GM19397 (cell line): Measurements from ENCODE around the gene DNM1L.
"Not testable (repeated sequence)": the region's sequence is repeated elsewhere in the genome, so short reads cannot be mapped to it uniquely, and the experiment has no call there.

ENCODE experiments used
- ATAC-seq: cut with Tn5 transposase; IDR thresholded peaks from one replicate; pipeline ENCODE4 v1.9.1; 2021; ENCODE audit warnings: mild to moderate bottlenecking, moderate library complexity; ENCODE audit not compliant: unreplicated experiment

DNM1L gene

DNA sequence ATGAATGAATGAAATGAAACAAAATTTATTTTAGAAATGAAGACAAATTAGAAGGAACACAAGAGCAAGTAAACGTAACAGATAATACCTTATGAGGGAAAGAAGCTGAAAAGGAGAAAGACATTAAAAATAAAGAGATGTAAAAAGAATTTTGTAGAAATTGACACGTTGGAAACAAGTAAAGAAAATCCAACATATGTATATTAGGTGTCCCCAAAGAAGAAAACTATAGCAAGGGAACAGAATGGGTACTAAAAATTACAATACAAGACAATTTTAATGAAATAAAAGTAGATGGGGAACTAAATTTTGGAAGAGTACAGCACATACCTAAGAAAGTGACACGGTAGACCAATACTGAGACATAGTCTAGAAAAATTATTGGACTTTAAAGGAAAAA is 16.7 kb downstream of the DNM1L start:
- ATAC-seq: no peak

- no peak for ATAC-seq
These were observed 18.3 kb downstream of the DNM1L start for GRCh38 chr12:32697445-32697844.

- no peak for ATAC-seq
These were observed 19.2 kb downstream of the DNM1L start for GRCh38 chr12:32698285-32698684.

GRCh38 chr12:32699437-32699836 is 20.3 kb downstream of the DNM1L start:
- ATAC-seq: not testable (repeated sequence)

DNA sequence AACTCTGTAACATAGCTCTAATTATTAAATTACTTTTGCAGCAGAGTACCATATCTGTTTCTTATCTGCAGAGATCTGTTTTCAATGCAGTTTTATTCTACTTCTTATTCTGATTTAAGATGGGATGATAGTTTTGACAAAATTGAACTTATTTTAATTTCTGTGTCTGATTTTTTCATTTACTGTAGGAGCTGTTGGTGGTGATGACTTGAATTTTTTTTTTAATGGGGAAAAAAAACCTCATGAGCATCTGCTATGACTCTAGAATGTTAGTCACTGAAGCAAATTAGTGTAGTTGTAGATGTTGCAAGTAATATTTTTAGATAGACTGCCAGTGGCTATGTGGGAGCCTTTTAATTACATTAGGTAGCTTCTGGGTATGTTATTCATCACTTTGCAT is 23.4 kb downstream of the DNM1L start:
- no peak for ATAC-seq

DNA sequence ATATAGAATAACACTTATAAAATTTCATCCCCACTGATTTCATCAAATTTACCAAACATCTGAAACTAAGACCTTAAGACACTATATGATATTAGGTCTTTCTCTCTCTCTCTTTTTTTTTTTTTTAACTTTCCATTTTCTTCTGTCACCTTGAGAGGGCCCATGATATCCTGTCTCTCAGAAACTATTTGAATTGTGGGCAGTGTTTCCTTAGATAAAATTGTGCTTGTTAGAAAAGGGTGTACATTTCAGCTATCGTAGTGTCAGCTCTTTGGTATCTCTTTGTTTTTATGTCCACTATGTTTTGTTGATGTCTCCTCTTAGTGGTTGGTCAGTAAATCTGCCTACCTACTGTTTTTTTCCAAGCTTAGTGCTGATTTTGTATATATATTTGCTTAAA is 23.8 kb downstream of the DNM1L start:
- no peak for ATAC-seq

DNA sequence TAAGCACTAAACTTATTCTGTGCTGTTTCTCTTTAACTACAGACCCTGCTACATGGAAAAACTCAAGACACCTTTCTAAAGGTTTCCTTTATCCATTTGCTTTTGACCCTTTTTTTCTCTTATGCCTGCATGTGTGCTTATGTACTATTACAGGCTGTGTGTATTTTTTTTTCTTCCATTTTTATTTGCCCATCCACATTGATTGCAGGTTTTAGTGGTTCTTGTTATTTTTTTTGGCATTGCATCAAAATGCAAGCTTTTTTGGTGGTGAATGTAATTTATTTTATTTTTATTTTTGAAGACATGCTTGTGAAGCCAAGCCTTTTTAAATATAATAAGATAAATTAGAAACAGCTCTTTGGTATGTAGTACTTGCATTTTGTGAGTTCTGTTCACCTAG is 26.7 kb downstream of the DNM1L start:
- ATAC-seq: no peak

- no peak for ATAC-seq
These were observed 27.4 kb downstream of the DNM1L start for GRCh38 chr12:32706335-32707024.

GRCh38 chr12:32708926-32709325 is 29.8 kb downstream of the DNM1L start:
- no peak for ATAC-seq

DNA sequence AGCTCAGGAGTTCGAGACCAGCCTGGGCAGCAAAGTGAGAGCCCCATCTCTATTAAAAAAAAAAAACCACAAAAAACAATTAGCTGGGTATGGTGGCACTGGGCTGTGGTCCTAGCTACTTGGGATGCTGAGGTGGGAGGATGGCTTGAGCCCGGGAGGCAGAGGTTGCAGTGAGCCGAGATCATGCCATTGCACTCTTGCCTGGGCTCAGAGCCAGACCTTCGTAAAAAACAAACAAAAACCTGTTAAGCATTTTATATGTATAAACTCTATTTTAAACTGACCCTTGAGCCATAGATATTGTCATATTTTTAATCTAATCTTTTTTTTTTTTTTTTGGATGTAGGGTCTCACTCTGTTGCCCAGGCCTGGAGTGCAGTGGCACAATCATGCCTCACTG is 35.7 kb downstream of the DNM1L start:
- ATAC-seq: no peak

DNA sequence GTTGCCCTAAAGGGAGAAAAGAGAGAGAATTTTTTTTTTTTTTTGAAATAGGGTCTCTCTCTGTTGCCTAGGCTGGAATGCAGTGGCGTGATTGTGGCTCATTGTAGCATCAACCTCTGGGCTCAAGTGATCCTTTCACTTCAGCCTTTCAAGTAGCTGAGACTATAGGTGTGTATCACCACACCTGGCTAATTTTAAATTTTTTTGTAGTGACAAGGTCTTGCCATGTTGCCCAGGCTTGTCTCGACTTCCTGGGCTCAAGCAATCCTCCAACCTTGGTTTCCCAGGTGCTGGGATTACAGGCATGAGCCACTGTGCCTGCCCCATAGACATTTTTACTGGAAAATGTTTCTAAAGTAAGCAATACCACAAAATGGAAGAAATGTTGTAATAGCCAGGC is 39.8 kb downstream of the DNM1L start:
- no peak for ATAC-seq

GRCh38 chr12:32725308-32725707 is 46.2 kb downstream of the DNM1L start:
- not testable (repeated sequence) for ATAC-seq

- no peak for ATAC-seq
These were observed 47.2 kb downstream of the DNM1L start for GRCh38 chr12:32726286-32726685.

- no peak for ATAC-seq
These were observed 48.1 kb downstream of the DNM1L start for GRCh38 chr12:32727237-32727636.

DNA sequence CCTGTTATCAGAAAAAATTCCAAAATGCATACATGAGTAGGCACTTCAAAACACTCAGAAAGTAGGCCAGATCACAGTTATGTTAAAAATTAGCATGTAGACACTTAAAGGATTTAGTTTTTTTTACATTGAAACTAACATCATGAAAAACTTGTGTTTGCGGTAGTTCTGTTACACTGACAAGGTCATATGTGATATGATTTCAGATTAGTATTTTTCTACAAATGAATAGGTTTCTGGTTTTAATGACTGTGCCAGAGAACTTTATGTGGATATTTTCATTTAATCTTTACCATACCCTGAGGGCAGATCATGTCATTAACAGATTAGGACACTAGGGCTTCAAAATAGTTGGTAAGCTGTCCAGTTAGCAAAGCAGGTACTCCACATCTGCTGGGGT is 55.9 kb downstream of the DNM1L start:
- no peak for ATAC-seq

- ATAC-seq: no peak
These were observed 57.3 kb downstream of the DNM1L start for GRCh38 chr12:32736445-32736844.

GRCh38 chr12:32737715-32738114 is 58.6 kb downstream of the DNM1L start:
- no peak for ATAC-seq

DNA sequence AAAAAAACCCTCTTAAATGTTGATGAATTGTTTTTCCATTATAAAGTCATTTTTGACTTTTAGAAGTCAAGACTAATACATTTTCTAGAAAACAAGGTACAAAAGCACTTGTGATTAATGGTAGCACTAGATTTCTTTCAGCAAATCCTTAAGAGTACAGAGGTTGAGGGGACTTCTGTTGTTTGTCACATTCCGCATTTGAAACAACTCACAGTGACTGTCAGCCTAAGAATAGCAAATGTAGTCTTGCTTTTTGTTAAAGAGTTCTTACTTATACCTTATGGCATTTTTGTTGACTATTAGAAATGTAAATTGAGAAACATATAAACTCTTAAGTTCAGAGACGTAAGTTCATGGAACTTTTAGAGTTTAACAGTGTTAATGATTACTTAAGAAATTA is 60.2 kb downstream of the DNM1L start:
- ATAC-seq: no peak

- ATAC-seq: no peak
These were observed 63.0 kb downstream of the DNM1L start for GRCh38 chr12:32742133-32742532.

DNA sequence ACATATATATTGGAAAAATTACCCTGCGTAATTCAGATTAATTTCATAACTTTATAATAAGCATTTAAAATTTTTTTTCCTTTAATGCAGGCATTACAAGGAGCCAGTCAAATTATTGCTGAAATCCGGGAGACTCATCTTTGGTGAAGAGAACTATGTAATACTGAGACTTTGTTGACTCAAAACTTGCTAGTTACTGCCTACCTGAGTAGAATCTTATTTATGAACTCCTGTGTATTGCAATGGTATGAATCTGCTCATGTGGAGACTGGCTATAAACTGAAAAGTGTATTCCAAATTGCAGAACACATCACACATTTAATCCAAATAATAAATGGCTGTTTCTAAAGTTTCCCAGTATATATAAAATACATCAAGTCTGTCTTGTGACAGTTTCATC is 64.2 kb downstream of the DNM1L start:
- ATAC-seq: no peak

- no peak for ATAC-seq
These were observed 74.5 kb downstream of the DNM1L start for GRCh38 chr12:32753605-32754004.

DNA sequence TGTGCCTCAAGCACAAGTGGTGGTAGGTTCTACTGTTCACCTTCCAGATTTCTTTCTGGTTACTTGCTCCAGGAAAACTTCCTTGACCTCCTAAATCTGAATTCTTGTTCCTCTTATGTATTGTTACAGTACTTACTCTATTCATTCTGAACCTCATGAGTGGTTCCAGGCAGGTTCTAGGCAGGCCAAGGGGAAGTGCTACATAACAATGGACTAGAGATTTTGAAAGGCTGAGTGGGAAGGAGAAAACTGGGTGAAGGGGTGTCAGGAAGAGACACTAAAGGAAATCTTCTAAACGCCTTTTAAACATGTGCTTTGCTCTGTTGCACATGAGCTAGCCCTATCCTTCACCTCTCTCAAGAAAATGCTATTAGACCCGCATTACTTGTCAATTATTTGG is 75.0 kb downstream of the DNM1L start:
- ATAC-seq: no peak

DNA sequence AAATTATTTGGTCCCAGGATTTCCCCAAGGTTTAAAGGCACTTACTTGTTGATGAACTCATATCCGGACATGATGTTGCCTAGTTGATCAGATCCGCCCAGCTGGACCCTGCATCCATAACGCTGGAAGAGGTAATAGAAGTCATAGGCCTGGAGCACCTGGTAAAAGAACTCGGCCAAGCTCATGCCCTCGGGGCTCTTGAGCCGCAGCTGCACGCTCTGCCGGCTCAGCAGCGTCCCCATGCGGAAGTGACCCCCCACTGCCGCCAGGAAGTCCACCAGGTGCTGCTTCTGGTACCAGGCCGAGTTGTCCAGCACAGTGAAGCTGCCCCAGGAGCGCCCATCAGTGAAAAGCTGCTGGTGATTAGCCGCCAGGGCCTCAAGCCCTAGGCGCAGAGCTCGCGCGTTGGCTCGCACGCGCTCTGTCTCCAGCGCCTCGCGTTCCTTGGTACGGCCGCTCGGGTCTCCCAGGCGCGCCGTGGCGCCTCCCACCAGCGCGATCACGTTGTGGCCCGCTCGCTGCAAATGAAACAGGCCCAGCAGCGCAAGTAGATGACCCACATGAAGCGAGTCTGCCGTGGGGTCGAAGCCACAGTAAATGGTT is 76.1 kb downstream of the DNM1L start:
- ATAC-seq: peak; percentile 71
